CD4-positive, alpha-beta T cell (primary cell): ENCODE measurements around the gene UNC13D. TPM values are rescaled to one million over a fixed set of nuclear protein-coding genes. Genes with fewer than 3 reads are reported as not detected.

Experiments used
- ATAC-seq: fragments of 200-7000 bp; cut with Tn5 transposase; one replicate; pipeline ENCODE4 v1.10.0; 2022; ENCODE audit warnings: mild to moderate bottlenecking; ENCODE audit not compliant: poor library complexity
- CTCF ChIA-PET: fragments of 350-600 bp; sonication (Branson Sonifier 250); formaldehyde crosslinking; loops from one replicate; lab custom pipeline; 2021; ENCODE audit warnings: antibody characterized with exemption, inconsistent platforms; lab: Charles Lee
- POLR2A ChIA-PET: fragments of 350-600 bp; sonication (Branson Sonifier 250); formaldehyde crosslinking; loops from one replicate; lab custom pipeline; 2021; ENCODE audit warnings: antibody characterized with exemption, inconsistent platforms; lab: Charles Lee
- DNase-seq, 14 experiments: peaks; one replicate each; pipeline ENCODE4 v3.0.0-alpha.2; 2013 to 2020; ENCODE audit warnings: mixed read lengths in 2 of 14
- H3K27ac ChIP-seq, 2 donors: one replicate each; pipeline versions ENCODE4 v1.5.1 to v1.7.0; 2013; ENCODE audit warnings: low read length in 2 of 2, low read depth in 1 of 2, mild to moderate bottlenecking in 1 of 2
- H3K27me3 ChIP-seq, 2 experiments: 1 replicate in 1 of 2; 2 replicates in 1 of 2; pipeline versions ENCODE4 v1.6.1 to v1.7.0; 2013; ENCODE audit warnings: low read length in 2 of 2, control low read depth in 1 of 2, mild to moderate bottlenecking in 1 of 2, moderate library complexity in 1 of 2; ENCODE audit not compliant: insufficient read depth in 2 of 2, control insufficient read depth in 1 of 2
- H3K36me3 ChIP-seq: one replicate; pipeline ENCODE4 v1.6.1; 2013; ENCODE audit warnings: low read length, control low read depth; ENCODE audit not compliant: insufficient read depth
- H3K4me1 ChIP-seq: one replicate; pipeline ENCODE4 v1.6.1; 2013; ENCODE audit warnings: low read length, control low read depth; ENCODE audit not compliant: insufficient read depth
- H3K4me3 ChIP-seq: one replicate; pipeline ENCODE4 v1.5.1; 2013; ENCODE audit warnings: mild to moderate bottlenecking, low read length, moderate library complexity
- H3K9me3 ChIP-seq, 2 experiments: 1 replicate in 1 of 2; 2 replicates in 1 of 2; pipeline versions ENCODE4 v1.6.1 to v1.7.0; 2013; ENCODE audit warnings: low read length in 2 of 2, mild to moderate bottlenecking in 2 of 2, control low read depth in 1 of 2, moderate library complexity in 1 of 2; ENCODE audit not compliant: control insufficient read depth in 1 of 2, insufficient read depth in 1 of 2
- H3K27ac Mint-ChIP-seq: one replicate; pipeline ENCODE4 v1.8.0; 2020; ENCODE audit warnings: mixed read lengths
- H3K27me3 Mint-ChIP-seq: one replicate; pipeline ENCODE4 v1.8.0; 2021; ENCODE audit warnings: mixed read lengths
- H3K36me3 Mint-ChIP-seq: one replicate; pipeline ENCODE4 v1.8.0; 2021; ENCODE audit warnings: low read depth, mixed read lengths
- H3K4me1 Mint-ChIP-seq: one replicate; pipeline ENCODE4 v1.8.0; 2021; ENCODE audit warnings: low read depth, mixed read lengths
- H3K4me3 Mint-ChIP-seq: one replicate; pipeline ENCODE4 v1.8.0; 2020; ENCODE audit warnings: mild to moderate bottlenecking, mixed read lengths
- H3K9me3 Mint-ChIP-seq: one replicate; pipeline ENCODE4 v1.8.0; 2020; ENCODE audit warnings: mixed read lengths
- intact Hi-C, 2 experiments: fragments of 100-400 bp; cut with DNase I in 1 of 2; cut with micrococcal nuclease in 1 of 2; formaldehyde crosslinking; loops; one replicate each; pipeline versions ENCODE4 v1.15.1 to v1.9.0; 2023 to 2025; cut with DNase I, micrococcal nuclease
- total RNA-seq, 174 experiments: library from RNA in 2 of 174; stranded (reverse) in 2 of 174; gene quantifications; one replicate each; pipeline ENCODE4 v1.2.3 and lab custom pipeline; 2021 to 2026
- TF ChIP-seq, protein P1 (sequence below): fragments of 200-600 bp; IDR thresholded peaks from one replicate; pipeline ENCODE4 v1.8.0; 2022; ENCODE audit warnings: antibody characterized with exemption, mild to moderate bottlenecking

Gene UNC13D
- total RNA-seq, 2 experiments from 2014 or later: 110 to 112 TPM

DNA sequence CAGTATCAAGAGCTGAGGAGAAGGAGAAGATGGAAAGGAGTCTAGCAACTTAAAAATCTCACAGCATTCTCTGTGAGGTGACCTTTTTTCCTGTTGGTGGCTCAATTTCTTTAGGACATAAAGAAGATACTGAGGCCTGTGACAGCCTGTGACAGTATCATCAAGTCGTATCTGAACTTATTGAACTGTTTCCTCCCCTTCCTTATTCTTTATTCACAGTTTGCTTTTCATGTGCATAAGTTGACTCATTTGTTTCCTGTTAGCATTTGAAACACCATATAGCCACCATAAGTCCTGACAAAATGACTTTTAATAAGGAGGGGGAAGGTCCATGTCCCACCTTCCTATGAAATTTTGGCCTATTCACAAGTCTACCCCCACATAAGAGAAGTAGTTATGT, 50.7 kb downstream of the UNC13D start:
- no peaks in the 10 kb centered on the region for H3K27me3 Mint-ChIP-seq
- TF ChIP-seq, protein P1, sequence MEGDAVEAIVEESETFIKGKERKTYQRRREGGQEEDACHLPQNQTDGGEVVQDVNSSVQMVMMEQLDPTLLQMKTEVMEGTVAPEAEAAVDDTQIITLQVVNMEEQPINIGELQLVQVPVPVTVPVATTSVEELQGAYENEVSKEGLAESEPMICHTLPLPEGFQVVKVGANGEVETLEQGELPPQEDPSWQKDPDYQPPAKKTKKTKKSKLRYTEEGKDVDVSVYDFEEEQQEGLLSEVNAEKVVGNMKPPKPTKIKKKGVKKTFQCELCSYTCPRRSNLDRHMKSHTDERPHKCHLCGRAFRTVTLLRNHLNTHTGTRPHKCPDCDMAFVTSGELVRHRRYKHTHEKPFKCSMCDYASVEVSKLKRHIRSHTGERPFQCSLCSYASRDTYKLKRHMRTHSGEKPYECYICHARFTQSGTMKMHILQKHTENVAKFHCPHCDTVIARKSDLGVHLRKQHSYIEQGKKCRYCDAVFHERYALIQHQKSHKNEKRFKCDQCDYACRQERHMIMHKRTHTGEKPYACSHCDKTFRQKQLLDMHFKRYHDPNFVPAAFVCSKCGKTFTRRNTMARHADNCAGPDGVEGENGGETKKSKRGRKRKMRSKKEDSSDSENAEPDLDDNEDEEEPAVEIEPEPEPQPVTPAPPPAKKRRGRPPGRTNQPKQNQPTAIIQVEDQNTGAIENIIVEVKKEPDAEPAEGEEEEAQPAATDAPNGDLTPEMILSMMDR: no peak
- peaks cover 43% of the 10 kb centered on the region for H3K36me3 ChIP-seq
- H3K27ac ChIP-seq: no peak overlapping the region
- no peak overlapping the region for H3K4me3 ChIP-seq
- H3K27me3 ChIP-seq: no peaks in the 10 kb centered on the region
- H3K4me1 ChIP-seq: no peaks in the 10 kb centered on the region
- intact Hi-C loops: no loop called here
- H3K4me1 Mint-ChIP-seq: peaks cover 26% of the 10 kb centered on the region
- peaks cover 59% of the 10 kb centered on the region for H3K36me3 Mint-ChIP-seq
- H3K4me3 Mint-ChIP-seq: no peak overlapping the region
- no peaks in the 10 kb centered on the region for H3K9me3 ChIP-seq
- ChIA-PET POLR2A (no interaction called here), CTCF (interaction anchor here (0.9 kb wide), 1 partner anchor 36 kb away, joined by 6 read pairs; no protein-coding TSS in a partner anchor)
- no peak for ATAC-seq
- DNase-seq: no peak
- no peak overlapping the region for H3K27ac Mint-ChIP-seq
- no peaks in the 10 kb centered on the region for H3K9me3 Mint-ChIP-seq

DNA sequence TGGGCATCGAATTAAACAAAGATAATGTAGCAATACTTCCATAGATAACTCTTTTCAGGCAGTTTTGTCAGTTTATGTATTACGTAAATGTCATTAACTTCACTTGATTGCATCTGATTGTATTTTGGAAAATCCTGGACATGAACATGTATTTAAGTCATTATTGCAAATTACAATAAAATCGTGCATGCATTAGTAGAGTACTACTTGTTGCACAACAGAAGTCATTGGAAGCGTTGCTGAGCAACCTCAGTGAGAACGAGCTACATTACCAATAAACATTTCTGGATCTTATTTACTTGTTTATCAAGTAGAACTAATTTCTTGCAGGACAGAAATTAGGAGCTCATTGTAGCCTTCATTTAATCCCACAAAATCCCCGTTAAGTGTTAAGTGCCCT, 53.0 kb downstream of the UNC13D start:
- peaks cover 44% of the 10 kb centered on the region for H3K36me3 Mint-ChIP-seq
- TF ChIP-seq, protein P1: no peak
- Histone ChIP-seq H3K4me1 (peaks cover 17% of the 10 kb centered on the region), H3K27ac (no peak overlapping the region), H3K9me3 (no peaks in the 10 kb centered on the region), H3K27me3 (no peaks in the 10 kb centered on the region), H3K4me3 (no peak overlapping the region), H3K36me3 (peaks cover 36% of the 10 kb centered on the region)
- intact Hi-C loops: no loop called here
- H3K27me3 Mint-ChIP-seq: no peaks in the 10 kb centered on the region
- H3K4me3 Mint-ChIP-seq: no peak overlapping the region
- CTCF ChIA-PET: no interaction called here
- POLR2A ChIA-PET: interaction anchor here (1.0 kb wide), 1 partner anchor 15 kb away, joined by 4 read pairs; no protein-coding TSS in a partner anchor
- H3K27ac Mint-ChIP-seq: no peak overlapping the region
- H3K4me1 Mint-ChIP-seq: peaks cover 31% of the 10 kb centered on the region
- DNase-seq (no peak), ATAC-seq (no peak)
- H3K9me3 Mint-ChIP-seq: no peaks in the 10 kb centered on the region

DNA sequence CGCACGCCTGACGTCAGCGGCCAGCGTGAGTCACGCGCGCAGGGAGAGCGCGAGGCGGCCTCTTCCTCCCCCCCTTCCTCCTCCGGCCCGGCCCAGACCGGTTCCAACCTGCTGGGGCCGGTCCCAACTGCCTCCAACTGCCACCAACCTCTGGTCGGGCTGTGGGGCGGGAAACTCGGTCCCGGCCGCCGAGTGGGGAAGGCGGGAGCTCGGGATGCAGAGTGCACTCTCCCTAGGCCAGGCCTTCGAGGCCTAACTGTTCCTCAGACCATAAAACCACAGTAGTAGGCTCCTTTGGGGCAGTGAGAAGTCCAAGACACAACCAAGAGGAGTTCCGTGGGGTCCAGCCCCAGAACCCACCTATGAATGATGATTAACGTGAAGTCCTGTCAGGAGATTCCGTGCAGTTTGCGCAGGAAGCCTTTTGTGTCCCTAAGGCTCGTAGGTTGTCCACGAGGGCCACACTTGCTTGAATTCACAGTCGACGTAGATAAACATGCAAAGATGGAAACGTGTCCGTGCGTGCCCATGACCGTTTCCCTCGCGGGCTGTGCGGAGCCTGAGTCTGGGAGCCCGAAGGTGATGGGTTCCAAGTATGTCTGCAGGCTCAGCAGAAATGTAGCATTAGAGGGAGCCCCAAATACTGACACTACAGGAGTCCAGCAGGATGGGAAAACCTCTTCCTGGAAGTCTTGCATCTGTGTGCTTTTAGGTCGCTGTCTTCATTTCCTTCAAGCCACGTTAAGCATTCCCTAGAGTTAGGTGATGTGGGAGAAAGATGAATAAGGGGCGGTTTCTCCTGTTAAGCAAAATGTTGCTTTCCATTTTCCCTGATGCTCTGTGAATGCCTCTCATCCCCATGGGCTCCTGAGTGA, 59.0 kb downstream of the UNC13D start:
- Histone ChIP-seq H3K36me3 (no peaks in the 10 kb centered on the region), H3K4me3 (peak overlapping the region; percentile 69), H3K4me1 (peaks cover 45% of the 10 kb centered on the region), H3K9me3 (no peaks in the 10 kb centered on the region), H3K27me3 (no peaks in the 10 kb centered on the region), H3K27ac (peak overlapping the region; percentile 99 to 100)
- ATAC-seq (peak; percentile 2), DNase-seq (peak in 11 of 14 experiments; percentile 29 to 96 (median 88))
- Mint-ChIP-seq H3K27me3 (no peaks in the 10 kb centered on the region), H3K36me3 (peaks cover 5% of the 10 kb centered on the region), H3K4me1 (peaks cover 45% of the 10 kb centered on the region), H3K9me3 (no peaks in the 10 kb centered on the region), H3K4me3 (peak overlapping the region; percentile 92), H3K27ac (peak overlapping the region; percentile 93)
- TF ChIP-seq, protein P1: no peak
- CTCF ChIA-PET: interaction anchor here (0.8 to 5.2 kb wide), 5 partner anchors 12 to 111 kb away, joined by 3 to 25 read pairs (median 5); partner anchors contain the start of genes GALK1 and TRIM65
- POLR2A ChIA-PET: interaction anchor here (0.6 to 6.6 kb wide), 31 partner anchors 10 to 514 kb away, joined by 3 to 112 read pairs (median 5); partner anchors contain the start of genes GALK1, MIF4GD, RECQL5 and SAP30BP
- intact Hi-C loops: loop anchor here (2.0 to 10.0 kb wide), 5 partner anchors 33 to 950 kb away; partner anchors contain the start of genes MFSD11 (in 1 of the 2), SRSF2 (in 1 of the 2) and WBP2 (in 1 of the 2)
